Medulla oblongata (tissue), 1 donor: ENCODE measurements around the gene ARHGDIG.
"Not testable (repeated sequence)": the region's sequence is repeated elsewhere in the genome, so short reads cannot be mapped to it uniquely, and the experiment has no call there.

Experiments
- DNase-seq: peaks from one replicate; pipeline ENCODE4 v3.0.0-alpha.2; 2015; ENCODE audit errors: extremely low spot score

Gene ARHGDIG

GRCh38 chr16:263944-264343 is 16.4 kb upstream of the ARHGDIG start:
- DNase-seq, result no peak

DNA sequence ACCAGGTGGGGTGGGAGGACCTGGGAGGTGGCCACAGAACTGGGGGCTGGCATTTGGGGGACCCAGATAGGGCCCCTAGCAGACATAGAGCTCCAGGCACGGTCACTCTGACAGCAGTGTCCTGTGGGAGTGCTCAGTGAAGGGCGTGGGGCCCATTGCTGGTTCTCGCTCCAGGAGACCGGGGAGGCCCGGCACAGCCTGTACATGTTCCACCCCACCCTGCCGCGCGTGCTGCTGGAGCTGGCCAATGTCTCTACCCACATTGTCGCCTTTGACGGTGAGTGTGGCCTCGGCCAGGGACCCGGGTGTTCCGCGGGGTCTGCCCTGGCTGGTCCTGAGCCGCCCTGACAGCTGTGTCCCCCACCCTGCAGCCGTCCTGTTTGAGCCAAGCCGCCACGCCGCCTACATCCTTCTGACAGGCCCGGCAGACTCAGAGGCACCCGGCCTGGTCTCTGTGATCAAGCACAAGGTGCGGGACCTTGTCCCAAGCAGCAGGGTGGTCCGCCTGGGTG is 15.9 kb upstream of the ARHGDIG start:
- DNase-seq, result no peak

DNA sequence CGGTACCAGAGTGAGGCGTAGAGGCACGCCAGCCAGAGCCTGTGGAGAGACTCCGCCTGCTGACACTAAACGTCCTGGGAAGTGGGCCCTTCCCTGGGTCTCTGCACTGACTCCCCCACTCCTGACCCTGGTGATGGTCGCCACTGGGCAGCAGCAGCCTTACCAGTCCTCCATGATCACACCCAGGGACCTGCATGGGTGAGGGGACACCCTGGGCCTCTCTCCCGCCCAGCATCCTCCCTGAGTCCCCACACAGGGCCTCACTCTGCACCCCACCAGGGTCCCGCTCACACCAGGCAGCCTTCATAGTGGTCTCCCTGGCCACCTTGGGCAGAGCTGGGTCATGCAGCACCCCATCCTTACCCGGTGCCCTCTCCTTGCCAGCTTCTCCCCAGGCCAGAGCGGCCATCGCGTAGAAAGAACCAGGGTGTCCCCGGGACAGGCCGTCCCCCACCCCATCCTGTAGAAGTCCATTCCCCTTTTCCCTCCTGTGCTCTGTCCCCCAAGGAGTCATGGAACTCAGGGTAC is 15.3 kb upstream of the ARHGDIG start:
- DNase-seq, result no peak

DNA sequence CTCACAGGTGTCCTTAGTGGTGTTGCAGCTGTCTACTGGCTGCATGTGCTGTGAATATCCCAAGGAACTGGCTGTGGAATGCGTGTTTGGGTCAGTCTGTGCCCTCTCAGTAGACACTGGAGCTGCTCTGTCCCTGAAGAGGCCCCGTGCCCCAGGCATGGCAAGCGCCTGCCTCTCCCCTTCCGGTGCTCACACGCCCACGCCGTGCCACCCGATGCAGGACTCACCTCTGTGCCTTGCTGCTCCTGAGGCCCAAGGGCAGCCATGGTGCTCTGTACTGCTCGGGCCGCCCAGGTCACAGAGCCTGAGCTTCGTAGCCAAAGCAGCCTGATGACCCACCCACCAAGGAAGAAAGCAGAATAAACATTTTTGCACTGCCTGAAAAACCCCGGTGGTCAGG is 14.7 kb upstream of the ARHGDIG start:
- no peak for DNase-seq

GRCh38 chr16:266258-267164 is 13.9 kb upstream of the ARHGDIG start:
- no peak for DNase-seq

- not testable (repeated sequence) for DNase-seq
These were observed 12.8 kb upstream of the ARHGDIG start for GRCh38 chr16:267562-267961.

DNA sequence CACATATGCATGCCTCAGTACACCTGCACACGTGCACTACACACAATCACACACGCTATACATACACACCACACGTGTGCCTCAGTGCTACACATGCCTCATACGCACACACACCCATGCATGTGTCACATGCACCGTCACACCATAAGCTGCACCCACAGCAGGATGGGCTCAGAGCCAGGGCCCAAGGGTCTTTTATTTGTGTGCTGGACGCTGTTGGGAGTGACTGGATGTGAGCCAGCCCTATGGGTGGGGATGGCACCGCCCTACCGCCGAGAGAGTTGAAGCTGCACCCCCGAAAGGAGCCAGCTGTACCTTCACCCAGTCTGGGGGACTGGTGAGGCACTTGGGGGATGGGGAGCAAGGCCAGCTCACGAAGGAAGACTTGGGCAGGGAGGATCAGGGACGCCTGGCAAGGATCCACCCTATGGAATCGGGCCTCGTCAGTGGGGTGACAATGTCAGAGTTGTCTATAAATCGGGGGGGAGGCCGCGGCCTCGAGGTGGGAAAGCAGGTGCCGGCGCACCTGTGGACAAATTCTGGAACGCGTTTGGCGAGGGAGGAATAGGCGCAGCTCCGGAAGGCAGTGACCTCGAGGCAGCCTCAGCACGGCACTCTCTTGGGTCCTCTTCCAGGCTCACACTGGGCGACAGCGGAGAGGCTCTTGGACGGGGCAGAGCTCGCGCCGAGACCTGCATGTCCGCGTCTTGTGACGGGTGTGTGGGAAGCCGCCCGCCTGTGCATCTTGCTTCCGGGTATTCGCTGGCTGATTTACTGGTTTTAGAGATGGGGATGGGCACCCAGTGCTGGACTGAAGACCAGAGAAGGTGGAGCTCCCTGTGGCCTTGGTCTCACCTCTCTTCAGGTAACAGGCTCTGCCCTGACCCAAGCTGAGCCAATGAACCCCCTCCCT is 12.0 kb upstream of the ARHGDIG start:
- no peak for DNase-seq

DNA sequence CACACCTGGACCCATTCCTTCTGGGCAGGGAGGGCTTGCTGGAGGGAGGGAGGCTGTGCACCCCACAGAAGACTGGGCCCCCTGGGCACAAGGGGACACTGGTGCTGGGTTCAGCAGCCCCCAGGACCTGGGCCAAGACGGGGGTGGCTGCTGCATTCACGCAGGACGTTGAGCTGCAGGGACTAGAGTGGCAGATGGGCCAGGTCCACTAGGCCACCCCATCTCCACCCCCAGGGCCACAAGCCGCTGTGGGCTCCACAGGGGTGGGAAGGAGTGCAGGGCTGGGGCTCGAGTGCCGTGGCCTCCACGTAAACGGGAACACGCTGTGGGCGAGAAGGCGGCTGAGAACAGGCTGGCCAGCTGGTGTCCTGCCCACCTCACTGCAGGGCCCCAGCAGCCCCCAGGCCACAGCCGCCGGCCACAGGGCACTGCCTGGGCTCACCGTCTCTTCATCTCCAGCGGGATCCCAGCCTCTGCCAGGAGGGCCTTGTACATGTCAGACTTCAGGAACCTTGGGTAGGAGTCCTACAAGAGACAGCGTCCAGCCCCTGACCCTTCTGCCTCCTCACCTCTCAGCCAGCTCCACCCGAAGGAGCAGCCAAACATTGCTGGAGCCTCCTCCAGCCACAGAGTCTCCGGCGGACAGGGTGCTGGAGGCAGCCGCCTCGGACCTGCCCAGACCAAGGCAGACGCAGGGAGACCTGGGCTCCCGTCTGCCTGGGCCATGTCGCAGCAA is 11.2 kb upstream of the ARHGDIG start:
- no peak for DNase-seq

DNA sequence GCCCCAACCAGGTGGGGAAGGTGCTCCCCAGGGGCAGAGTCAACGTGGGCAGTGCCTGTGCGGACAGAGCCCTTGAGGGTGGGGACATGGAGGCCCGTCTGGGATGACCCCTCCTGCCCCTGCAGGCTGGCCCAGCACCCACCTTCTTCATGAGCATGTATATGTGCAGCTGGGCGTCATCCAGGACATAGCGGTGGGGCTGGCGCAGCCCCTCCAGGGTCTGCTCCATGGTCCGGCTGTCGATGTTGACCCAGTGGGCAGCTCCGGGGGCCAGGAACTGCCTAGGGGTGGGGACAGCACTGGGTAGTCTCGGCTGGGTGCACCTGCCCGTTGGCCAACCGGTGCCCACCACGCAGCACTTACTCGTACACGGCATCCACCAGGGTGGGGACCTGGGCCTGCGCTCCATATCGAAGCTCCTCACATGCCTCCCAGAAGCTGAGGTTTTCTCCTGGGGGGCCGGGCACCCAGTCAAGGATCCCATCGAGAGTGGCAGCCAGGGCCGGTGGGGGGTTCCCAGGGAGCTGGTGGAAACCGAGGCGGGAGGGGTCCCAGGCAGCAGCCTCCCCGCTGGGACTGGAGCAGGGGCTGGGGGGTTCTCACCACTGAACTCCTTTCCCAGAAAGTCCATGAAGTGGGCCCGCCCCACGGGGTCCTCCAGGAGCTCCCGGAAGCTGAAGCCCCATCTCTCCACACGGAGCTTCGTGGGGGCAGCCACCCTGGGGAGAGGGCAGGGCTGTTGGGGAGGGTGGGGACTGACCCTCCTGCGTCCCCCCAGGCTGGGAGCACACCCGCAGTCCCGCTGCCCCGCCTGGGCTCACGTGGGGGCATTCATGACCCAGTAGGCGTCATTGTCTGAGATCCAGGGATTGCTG is 9.8 kb upstream of the ARHGDIG start:
- no peak for DNase-seq

GRCh38 chr16:272633-273546 is 7.5 kb upstream of the ARHGDIG start:
- no peak for DNase-seq

- no peak for DNase-seq
These were observed 6.6 kb upstream of the ARHGDIG start for GRCh38 chr16:273547-274421.

GRCh38 chr16:275041-275641 is 5.2 kb upstream of the ARHGDIG start:
- no peak for DNase-seq

GRCh38 chr16:275786-276232 is 4.6 kb upstream of the ARHGDIG start, which contains the start of gene RGS11:
Gene RGS11 (minus strand): TSS chr16:275944. CDS start chr16:275911, 33 bp downstream.
- DNase-seq, result no peak

DNA sequence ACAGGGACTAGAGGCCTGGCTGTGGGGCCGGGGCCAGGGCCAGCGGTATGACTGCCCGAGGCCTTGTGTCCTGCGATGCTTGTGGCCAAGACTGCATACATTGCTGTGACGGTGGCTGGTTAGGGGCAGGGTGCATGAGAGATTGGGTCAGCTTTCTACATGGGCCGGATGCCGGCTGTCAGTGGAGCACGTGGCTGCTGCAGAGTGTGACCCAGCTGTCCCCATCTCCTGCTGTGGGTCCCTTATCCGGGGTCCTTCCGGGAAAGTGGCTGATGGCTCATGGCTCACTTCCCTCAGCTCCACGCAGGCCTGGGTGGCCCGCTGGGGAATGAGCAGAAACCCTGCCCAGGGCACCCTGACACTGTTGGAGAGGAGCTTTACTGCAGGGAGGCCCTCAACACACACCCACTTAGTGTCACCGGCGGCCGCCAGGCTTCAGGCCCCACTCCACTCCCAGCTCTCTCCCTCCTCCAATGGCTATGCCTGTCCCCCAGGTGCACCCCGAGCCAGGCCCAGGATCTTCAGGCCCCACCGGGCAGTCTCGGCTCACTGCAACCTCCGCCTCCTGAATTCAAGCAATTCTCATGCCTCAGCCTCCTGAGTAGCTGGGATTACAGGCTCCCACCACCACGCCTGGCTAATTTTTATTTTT is 3.8 kb upstream of the ARHGDIG start:
- DNase-seq, result no peak

DNA sequence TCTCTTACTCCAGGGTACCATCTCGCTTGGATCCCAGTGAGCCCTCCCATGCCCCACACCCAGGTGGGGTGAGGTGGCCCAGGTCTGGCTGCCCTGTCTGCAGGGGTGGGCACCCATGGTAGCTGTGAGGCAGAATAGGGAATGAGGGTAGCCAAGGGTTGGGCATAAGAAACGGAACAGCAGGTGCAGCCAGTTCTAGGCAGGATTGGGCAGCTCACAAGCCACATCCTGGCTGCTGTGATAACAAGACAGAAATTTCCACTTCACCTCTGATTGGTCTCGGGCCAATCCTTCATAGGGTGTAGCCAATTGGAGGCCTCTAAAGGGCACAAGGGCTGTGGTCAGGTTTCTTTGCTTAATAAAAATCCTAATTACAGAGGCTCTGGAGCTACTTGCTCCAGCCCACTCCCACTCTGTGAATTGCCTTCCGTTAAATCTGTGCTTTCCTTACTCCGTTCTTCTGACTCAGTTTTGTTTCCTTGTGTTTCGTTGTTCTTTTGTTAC is 1.5 kb upstream of the ARHGDIG start:
- DNase-seq, result no peak

DNA sequence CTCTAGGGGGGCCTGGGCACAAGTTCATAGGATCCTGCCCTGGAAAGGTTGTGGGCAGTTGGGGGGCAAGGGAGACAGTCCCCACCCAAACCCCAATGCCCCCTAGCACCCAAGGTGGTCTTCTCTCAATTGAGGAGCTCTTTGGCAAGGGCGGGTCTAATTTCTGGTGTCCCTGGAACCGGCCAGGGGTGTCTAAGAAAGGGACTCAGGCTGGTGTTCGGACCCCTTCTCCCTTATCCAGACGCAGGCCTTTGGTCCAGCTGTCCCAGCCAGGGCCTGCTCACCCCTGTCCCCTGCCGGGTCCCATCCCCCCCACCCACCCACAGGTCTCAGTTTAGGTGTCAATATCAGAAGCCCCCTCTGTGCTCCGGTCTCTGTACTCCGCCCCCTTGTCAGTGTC is 860 bp upstream of the ARHGDIG start:
- DNase-seq, result no peak

DNA sequence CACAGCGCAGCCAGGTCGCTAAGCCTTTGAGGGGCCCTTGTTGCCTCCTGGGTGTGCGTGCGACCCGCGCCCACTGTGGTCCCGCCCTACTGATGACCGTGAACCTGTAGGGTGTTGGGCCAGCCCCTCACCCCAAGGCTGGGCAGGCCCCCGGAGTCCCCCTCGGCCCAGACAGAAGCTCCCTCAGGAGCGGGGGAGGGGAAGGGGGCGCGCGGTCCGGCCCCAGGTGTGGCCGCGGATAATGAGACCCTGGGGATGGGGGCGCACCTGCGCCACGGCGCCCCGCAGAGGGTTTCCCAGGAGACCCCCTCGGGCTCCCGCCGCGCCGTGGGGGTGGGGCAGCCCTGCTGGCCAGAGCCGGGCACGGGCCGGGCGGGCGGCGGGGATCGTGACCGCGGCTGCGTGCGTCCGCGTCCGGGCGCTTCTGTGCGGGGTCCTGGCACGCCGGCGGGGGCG is 358 bp upstream of the ARHGDIG start:
- no peak for DNase-seq
